Activated naive CD4-positive, alpha-beta T cell (primary cell): ENCODE data around the gene DRC3.
A peak's percentile ranks its signal among the peaks of the same experiment; 100 is the strongest.

ENCODE experiments used
- DNase-seq, 4 experiments: peaks; one replicate each; lab custom pipeline; 2025; lab: John Stamatoyannopoulos, UW

Gene DRC3

GRCh38 chr17:17970699-17971430, 1.8 kb upstream of the DRC3 start:
- DNase-seq: no peak

GRCh38 chr17:17971431-17972125, 1.1 kb upstream of the DRC3 start:
- peak in 3 of 4 experiments; percentile 22 to 39 (median 33) for DNase-seq

GRCh38 chr17:17972952-17973254, 241 bp downstream of the DRC3 start:
- no peak for DNase-seq

- no peak for DNase-seq
These were observed 2.8 kb downstream of the DRC3 start for GRCh38 chr17:17975436-17975835.

- DNase-seq: no peak
These were observed 4.4 kb downstream of the DRC3 start for GRCh38 chr17:17976931-17977570.

GRCh38 chr17:17978481-17979424, 6.1 kb downstream of the DRC3 start:
- DNase-seq: no peak

GRCh38 chr17:17979778-17980177, 7.1 kb downstream of the DRC3 start:
- DNase-seq: no peak

GRCh38 chr17:17981330-17981729, 8.7 kb downstream of the DRC3 start:
- DNase-seq: no peak

GRCh38 chr17:17982801-17983200, 10.1 kb downstream of the DRC3 start:
- no peak for DNase-seq

GRCh38 chr17:17983376-17983775, 10.7 kb downstream of the DRC3 start:
- no peak for DNase-seq

GRCh38 chr17:17983776-17984175, 11.1 kb downstream of the DRC3 start:
- no peak for DNase-seq

- no peak for DNase-seq
These were observed 12.5 kb downstream of the DRC3 start for GRCh38 chr17:17985153-17985552.

GRCh38 chr17:17985555-17985954, 12.9 kb downstream of the DRC3 start:
- DNase-seq: no peak

GRCh38 chr17:17987187-17987896, 14.7 kb downstream of the DRC3 start:
- DNase-seq: no peak

- DNase-seq: no peak
These were observed 15.2 kb downstream of the DRC3 start for GRCh38 chr17:17987901-17988300.

- DNase-seq: no peak
These were observed 15.8 kb downstream of the DRC3 start for GRCh38 chr17:17988427-17988945.

- DNase-seq: no peak
These were observed 16.4 kb downstream of the DRC3 start for GRCh38 chr17:17989081-17989480.

GRCh38 chr17:17989618-17990017, 17.0 kb downstream of the DRC3 start:
- no peak for DNase-seq

GRCh38 chr17:17990282-17990681, 17.6 kb downstream of the DRC3 start:
- DNase-seq: no peak

- DNase-seq: no peak
These were observed 20.7 kb downstream of the DRC3 start for GRCh38 chr17:17993366-17993765.

- DNase-seq: no peak
These were observed 21.2 kb downstream of the DRC3 start for GRCh38 chr17:17993852-17994251.
